ENCODE measurements around the gene FILIP1. TPM values are rescaled to one million over a fixed set of nuclear protein-coding genes. Genes with fewer than 3 reads are reported as not detected.

FILIP1 gene
- total RNA-seq, 1 donor from 2014 or later: 0.69 TPM

GRCh38 chr6:75250552-75250951, 243.0 kb downstream of the FILIP1 start:
- H3K4me1 Mint-ChIP-seq (ENCODE audit: low read depth, unreplicated experiment): no peaks in the 10 kb centered on the region
- no peak for DNase-seq
- H3K27ac Mint-ChIP-seq (ENCODE audit: unreplicated experiment): no peak overlapping the region
- TF ChIP-seq, protein P1, sequence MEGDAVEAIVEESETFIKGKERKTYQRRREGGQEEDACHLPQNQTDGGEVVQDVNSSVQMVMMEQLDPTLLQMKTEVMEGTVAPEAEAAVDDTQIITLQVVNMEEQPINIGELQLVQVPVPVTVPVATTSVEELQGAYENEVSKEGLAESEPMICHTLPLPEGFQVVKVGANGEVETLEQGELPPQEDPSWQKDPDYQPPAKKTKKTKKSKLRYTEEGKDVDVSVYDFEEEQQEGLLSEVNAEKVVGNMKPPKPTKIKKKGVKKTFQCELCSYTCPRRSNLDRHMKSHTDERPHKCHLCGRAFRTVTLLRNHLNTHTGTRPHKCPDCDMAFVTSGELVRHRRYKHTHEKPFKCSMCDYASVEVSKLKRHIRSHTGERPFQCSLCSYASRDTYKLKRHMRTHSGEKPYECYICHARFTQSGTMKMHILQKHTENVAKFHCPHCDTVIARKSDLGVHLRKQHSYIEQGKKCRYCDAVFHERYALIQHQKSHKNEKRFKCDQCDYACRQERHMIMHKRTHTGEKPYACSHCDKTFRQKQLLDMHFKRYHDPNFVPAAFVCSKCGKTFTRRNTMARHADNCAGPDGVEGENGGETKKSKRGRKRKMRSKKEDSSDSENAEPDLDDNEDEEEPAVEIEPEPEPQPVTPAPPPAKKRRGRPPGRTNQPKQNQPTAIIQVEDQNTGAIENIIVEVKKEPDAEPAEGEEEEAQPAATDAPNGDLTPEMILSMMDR (IDR thresholded peaks at IDR 0.05; ENCODE audit: partially characterized antibody, unreplicated experiment): no peak
- no peak overlapping the region for H3K4me3 Mint-ChIP-seq (ENCODE audit: unreplicated experiment)
- no peaks in the 10 kb centered on the region for H3K9me3 Mint-ChIP-seq (ENCODE audit: unreplicated experiment)
- H3K27me3 Mint-ChIP-seq (ENCODE audit: unreplicated experiment): no peaks in the 10 kb centered on the region
- no peaks in the 10 kb centered on the region for H3K36me3 Mint-ChIP-seq (ENCODE audit: unreplicated experiment)

DNA sequence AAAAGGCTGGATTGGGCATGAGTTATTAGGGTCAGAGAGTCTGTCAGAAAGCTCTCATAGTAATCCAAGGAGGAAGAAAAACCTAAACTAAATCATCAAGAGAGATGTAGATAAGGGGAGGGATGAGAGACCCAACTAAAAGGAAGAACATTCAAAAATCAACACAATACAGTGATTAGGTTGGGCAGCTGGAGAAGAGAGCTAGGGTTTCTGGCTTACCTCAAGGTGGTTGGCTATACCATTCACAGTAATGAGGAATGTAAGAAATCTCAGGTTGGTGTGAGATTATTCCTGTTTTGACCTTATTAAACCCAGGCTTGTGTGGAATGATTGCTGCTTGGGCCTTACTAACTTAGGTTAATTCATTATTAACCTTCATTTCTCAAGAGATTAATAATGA, 243.8 kb downstream of the FILIP1 start:
- Mint-ChIP-seq H3K36me3 (ENCODE audit: unreplicated experiment) (no peaks in the 10 kb centered on the region), H3K4me3 (ENCODE audit: unreplicated experiment) (no peak overlapping the region), H3K27ac (ENCODE audit: unreplicated experiment) (no peak overlapping the region), H3K4me1 (ENCODE audit: low read depth, unreplicated experiment) (no peaks in the 10 kb centered on the region), H3K27me3 (ENCODE audit: unreplicated experiment) (no peaks in the 10 kb centered on the region), H3K9me3 (ENCODE audit: unreplicated experiment) (no peaks in the 10 kb centered on the region)
- TF ChIP-seq, protein P1 (IDR thresholded peaks at IDR 0.05; ENCODE audit: partially characterized antibody, unreplicated experiment): no peak
- DNase-seq: no peak

GRCh38 chr6:75246386-75246785, 247.2 kb downstream of the FILIP1 start:
- DNase-seq: no peak
- Mint-ChIP-seq H3K4me1 (ENCODE audit: low read depth, unreplicated experiment) (no peaks in the 10 kb centered on the region), H3K4me3 (ENCODE audit: unreplicated experiment) (no peak overlapping the region), H3K27me3 (ENCODE audit: unreplicated experiment) (peaks cover 2% of the 10 kb centered on the region), H3K9me3 (ENCODE audit: unreplicated experiment) (peaks cover 2% of the 10 kb centered on the region), H3K27ac (ENCODE audit: unreplicated experiment) (no peak overlapping the region), H3K36me3 (ENCODE audit: unreplicated experiment) (no peaks in the 10 kb centered on the region)
- TF ChIP-seq, protein P1 (IDR thresholded peaks at IDR 0.05; ENCODE audit: partially characterized antibody, unreplicated experiment): no peak

DNA sequence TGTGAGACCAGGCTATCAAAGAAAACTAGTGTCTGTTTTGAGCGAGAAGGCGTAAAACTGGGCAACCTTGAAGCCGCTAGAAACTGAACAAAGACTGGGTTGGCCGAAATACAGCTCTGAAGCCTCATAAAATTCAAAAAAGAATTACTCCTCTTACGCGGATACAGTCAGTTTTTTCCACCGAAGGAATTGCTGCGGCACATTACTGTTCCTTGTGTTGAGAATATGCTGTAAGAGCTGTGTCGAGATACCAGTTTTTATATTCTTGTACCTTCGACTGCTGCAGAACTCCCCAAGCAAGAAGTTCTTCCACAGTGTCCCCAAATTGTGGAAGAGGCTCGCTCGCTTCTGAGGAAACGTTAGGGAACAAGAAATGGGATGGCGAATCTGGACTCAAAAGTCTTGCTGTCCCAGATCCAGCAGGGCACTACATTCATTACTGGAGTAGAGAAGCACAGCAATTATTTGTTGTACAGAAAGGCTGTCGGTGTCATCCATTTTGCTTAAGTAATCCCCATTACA, 249.5 kb downstream of the FILIP1 start:
- Mint-ChIP-seq H3K27me3 (ENCODE audit: unreplicated experiment) (peaks cover 2% of the 10 kb centered on the region), H3K4me1 (ENCODE audit: low read depth, unreplicated experiment) (peaks cover 3% of the 10 kb centered on the region), H3K27ac (ENCODE audit: unreplicated experiment) (peak overlapping the region; percentile 92), H3K4me3 (ENCODE audit: unreplicated experiment) (peak overlapping the region; percentile 99), H3K36me3 (ENCODE audit: unreplicated experiment) (no peaks in the 10 kb centered on the region), H3K9me3 (ENCODE audit: unreplicated experiment) (peaks cover 2% of the 10 kb centered on the region)
- DNase-seq: no peak
- TF ChIP-seq, protein P1 (IDR thresholded peaks at IDR 0.05; ENCODE audit: partially characterized antibody, unreplicated experiment): no peak

DNA sequence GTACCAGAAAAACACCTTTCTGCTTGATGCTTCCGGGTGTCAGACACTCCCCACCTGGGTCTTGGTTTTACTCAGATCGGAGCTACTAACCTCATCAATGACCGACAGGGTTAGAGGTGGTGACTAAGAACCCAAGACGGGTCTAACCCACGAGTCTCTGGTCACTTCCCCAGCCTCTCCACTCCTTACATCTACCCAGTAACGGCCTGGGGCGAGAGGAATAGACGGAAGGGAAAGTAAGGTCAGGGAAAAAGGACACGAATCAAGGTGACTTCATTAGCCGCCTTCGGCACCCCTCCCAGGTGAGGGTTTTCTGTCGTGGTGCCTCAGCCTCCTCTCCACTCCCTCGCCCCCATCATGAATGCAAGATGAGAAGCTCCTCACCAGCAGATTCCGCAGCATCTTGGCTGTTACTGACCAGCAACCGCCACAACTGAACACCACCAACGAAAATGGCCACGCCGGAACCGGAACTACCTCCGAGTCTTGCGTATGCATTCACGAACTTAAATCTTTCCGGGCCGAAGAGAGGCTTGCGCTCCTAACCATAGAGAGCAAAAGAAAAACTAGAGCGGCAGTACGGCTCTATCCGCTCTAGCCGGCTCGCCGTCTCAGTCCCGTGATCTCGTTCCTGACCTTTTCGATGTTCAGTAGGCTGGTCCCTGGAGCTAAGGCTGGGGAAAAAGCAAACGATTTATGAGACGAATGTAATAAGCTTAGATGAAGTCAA, 250.1 kb downstream of the FILIP1 start, which contains the start of gene COX7A2:
TSS of gene COX7A2 (minus strand) at position 469 of the 730 bp plus-strand sequence. CDS start at position 402, 67 bp downstream.
- Mint-ChIP-seq H3K27ac (ENCODE audit: unreplicated experiment) (peak within 1 kb of the TSS; percentile 92), H3K9me3 (ENCODE audit: unreplicated experiment) (peaks cover 2% of the 10 kb centered on the region), H3K4me3 (ENCODE audit: unreplicated experiment) (peak within 1 kb of the TSS; percentile 99), H3K36me3 (ENCODE audit: unreplicated experiment) (no peaks in the 10 kb centered on the region), H3K4me1 (ENCODE audit: low read depth, unreplicated experiment) (peaks cover 3% of the 10 kb centered on the region), H3K27me3 (ENCODE audit: unreplicated experiment) (peaks cover 2% of the 10 kb centered on the region)
- TF ChIP-seq, protein P1 (IDR thresholded peaks at IDR 0.05; ENCODE audit: partially characterized antibody, unreplicated experiment): no peak
- peak; percentile 84 for DNase-seq

All from glutamatergic neuron (in vitro differentiated cells).